Large intestine (tissue), 3 donors: ENCODE measurements around the gene PTPRM. TPM values are rescaled to one million over a fixed set of nuclear protein-coding genes. Genes with fewer than 3 reads are reported as not detected.

Experiments
- DNase-seq, 2 donors: peaks; one replicate each; pipeline versions ENCODE4 v3.0.0 to v3.0.0-alpha.2; 2013
- H3K27ac ChIP-seq: one replicate; pipeline ENCODE4 v1.5.1; 2013; ENCODE audit warnings: low read length
- H3K27me3 ChIP-seq: 2 replicates; pipeline ENCODE4 v1.6.1; 2013; ENCODE audit warnings: low read length; ENCODE audit not compliant: control insufficient read depth, insufficient read depth
- H3K36me3 ChIP-seq: 2 replicates; pipeline ENCODE4 v1.6.1; 2013; ENCODE audit warnings: low read length; ENCODE audit not compliant: control insufficient read depth, insufficient read depth
- H3K4me1 ChIP-seq: one replicate; pipeline ENCODE4 v1.6.1; 2013; ENCODE audit warnings: low read length; ENCODE audit not compliant: control insufficient read depth, insufficient read depth
- H3K4me3 ChIP-seq: one replicate; pipeline ENCODE4 v1.5.1; 2013; ENCODE audit warnings: low read length
- H3K9me3 ChIP-seq: one replicate; pipeline ENCODE4 v1.6.1; 2013; ENCODE audit warnings: mild to moderate bottlenecking, low read depth, low read length, moderate library complexity; ENCODE audit not compliant: control insufficient read depth
- WGBS: methylation state at CpG from one replicate; pipeline ENCODE4 v1.1.5; 2013; ENCODE audit warnings: low lambda C conversion rate; ENCODE audit not compliant: insufficient coverage; 5-methylcytosine and 5-hydroxymethylcytosine counted together
- polyA plus RNA-seq: library from polyadenylated mRNA; unstranded; fragments of 120-200 nt; gene quantifications from one replicate; pipeline ENCODE4 v1.2.1, GENCODE V29; 2013

Gene PTPRM
- polyA plus RNA-seq, 1 donor = 27.2 TPM

GRCh38 chr18:7813131-7813530, 246.0 kb downstream of the PTPRM start:
- Histone ChIP-seq H3K4me3 (no peak overlapping the region), H3K9me3 (peaks cover 11% of the 10 kb centered on the region), H3K36me3 (no peaks in the 10 kb centered on the region), H3K27ac (no peak overlapping the region), H3K4me1 (peaks cover under 1% of the 10 kb centered on the region), H3K27me3 (no peaks in the 10 kb centered on the region)
- WGBS = 67% methylated on average over 1 of the region's 5 CpGs
- no peak for DNase-seq

- H3K27me3 ChIP-seq = no peaks in the 10 kb centered on the region
- no CpG with 5 or more reads among the region's 5 CpGs for WGBS
Observed at GRCh38 chr18:7814754-7815315, 247.7 kb downstream of the PTPRM start.

GRCh38 chr18:7815787-7816186, 248.7 kb downstream of the PTPRM start:
- Histone ChIP-seq H3K4me1 (peaks cover 4% of the 10 kb centered on the region), H3K27ac (no peak overlapping the region), H3K9me3 (peaks cover 11% of the 10 kb centered on the region), H3K27me3 (no peaks in the 10 kb centered on the region), H3K4me3 (no peak overlapping the region), H3K36me3 (no peaks in the 10 kb centered on the region)
- no peak for DNase-seq
- WGBS = no CpG with 5 or more reads among the region's 2 CpGs

More at GRCh38 chr18:7814754-7815315, 247.7 kb downstream of the PTPRM start:
- Histone ChIP-seq H3K36me3 (no peaks in the 10 kb centered on the region), H3K27ac (no peak overlapping the region), H3K4me3 (no peak overlapping the region), H3K9me3 (peaks cover 11% of the 10 kb centered on the region), H3K4me1 (peaks cover 4% of the 10 kb centered on the region)
- DNase-seq = no peak

- Histone ChIP-seq H3K27me3 (no peaks in the 10 kb centered on the region), H3K4me3 (no peak overlapping the region), H3K36me3 (no peaks in the 10 kb centered on the region), H3K4me1 (peaks cover 4% of the 10 kb centered on the region), H3K27ac (peak overlapping the region; percentile 91), H3K9me3 (peaks cover 11% of the 10 kb centered on the region)
- WGBS = 50% methylated on average over 2 of the region's 8 CpGs
- peak; percentile 76 to 82 for DNase-seq
Observed at GRCh38 chr18:7817575-7818230, 250.6 kb downstream of the PTPRM start.

GRCh38 chr18:7821784-7822183, 254.7 kb downstream of the PTPRM start:
- Histone ChIP-seq H3K4me3 (no peak overlapping the region), H3K27ac (no peak overlapping the region), H3K27me3 (no peaks in the 10 kb centered on the region), H3K9me3 (no peaks in the 10 kb centered on the region), H3K36me3 (no peaks in the 10 kb centered on the region), H3K4me1 (peaks cover 4% of the 10 kb centered on the region)
- no peak for DNase-seq
- 100% methylated on average over 1 of the region's 1 CpG for WGBS

- peak in 1 of 2 donors; percentile 19 for DNase-seq
- H3K27ac ChIP-seq = no peak overlapping the region
Observed at GRCh38 chr18:7822435-7823331, 255.6 kb downstream of the PTPRM start.

GRCh38 chr18:7824970-7825369, 257.9 kb downstream of the PTPRM start:
- WGBS = 100% methylated on average over 1 of the region's 5 CpGs

More at GRCh38 chr18:7822435-7823331, 255.6 kb downstream of the PTPRM start:
- no peaks in the 10 kb centered on the region for H3K36me3 ChIP-seq
- no peaks in the 10 kb centered on the region for H3K27me3 ChIP-seq
- H3K4me3 ChIP-seq = no peak overlapping the region
- peaks cover 4% of the 10 kb centered on the region for H3K4me1 ChIP-seq
- H3K9me3 ChIP-seq = no peaks in the 10 kb centered on the region
- WGBS = 63% methylated on average over 2 of the region's 9 CpGs

GRCh38 chr18:7830468-7830867, 263.4 kb downstream of the PTPRM start:
- Histone ChIP-seq H3K4me1 (no peaks in the 10 kb centered on the region), H3K4me3 (no peak overlapping the region), H3K9me3 (no peaks in the 10 kb centered on the region), H3K27ac (no peak overlapping the region), H3K36me3 (no peaks in the 10 kb centered on the region), H3K27me3 (no peaks in the 10 kb centered on the region)
- DNase-seq = peak; percentile 5 to 32
- WGBS = no CpG with 5 or more reads among the region's 3 CpGs

More at GRCh38 chr18:7824970-7825369, 257.9 kb downstream of the PTPRM start:
- no peak overlapping the region for H3K27ac ChIP-seq
- H3K4me1 ChIP-seq = no peaks in the 10 kb centered on the region
- H3K9me3 ChIP-seq = no peaks in the 10 kb centered on the region
- H3K36me3 ChIP-seq = no peaks in the 10 kb centered on the region
- H3K4me3 ChIP-seq = no peak overlapping the region
- H3K27me3 ChIP-seq = no peaks in the 10 kb centered on the region
- no peak for DNase-seq

GRCh38 chr18:7839548-7839947, 272.4 kb downstream of the PTPRM start:
- no CpG with 5 or more reads among the region's 2 CpGs for WGBS
- DNase-seq = no peak
- no peak overlapping the region for H3K27ac ChIP-seq
- no peaks in the 10 kb centered on the region for H3K27me3 ChIP-seq
- no peaks in the 10 kb centered on the region for H3K4me1 ChIP-seq
- no peak overlapping the region for H3K4me3 ChIP-seq
- H3K9me3 ChIP-seq = no peaks in the 10 kb centered on the region
- H3K36me3 ChIP-seq = no peaks in the 10 kb centered on the region

- Histone ChIP-seq H3K27ac (no peak overlapping the region), H3K9me3 (no peaks in the 10 kb centered on the region), H3K4me3 (no peak overlapping the region), H3K36me3 (no peaks in the 10 kb centered on the region), H3K27me3 (no peaks in the 10 kb centered on the region), H3K4me1 (no peaks in the 10 kb centered on the region)
- 80% methylated on average over 1 of the region's 2 CpGs for WGBS
- no peak for DNase-seq
Observed at GRCh38 chr18:7840411-7840810, 273.3 kb downstream of the PTPRM start.
